Stimulated activated CD4-positive, alpha-beta T cell treated with anti-CD3 and anti-CD28 coated beads, Interleukin-2, amount 100 ng/mL, for 4 hours (primary cell): ENCODE data around the gene ODC1.
"Not testable (repeated sequence)": the region's sequence is repeated elsewhere in the genome, so short reads cannot be mapped to it uniquely, and the experiment has no call there.

Experiments
- DNase-seq: peaks from one replicate; pipeline ENCODE4 v3.0.0-alpha.2; 2020; ENCODE audit warnings: low read depth

The ODC1 gene

DNA sequence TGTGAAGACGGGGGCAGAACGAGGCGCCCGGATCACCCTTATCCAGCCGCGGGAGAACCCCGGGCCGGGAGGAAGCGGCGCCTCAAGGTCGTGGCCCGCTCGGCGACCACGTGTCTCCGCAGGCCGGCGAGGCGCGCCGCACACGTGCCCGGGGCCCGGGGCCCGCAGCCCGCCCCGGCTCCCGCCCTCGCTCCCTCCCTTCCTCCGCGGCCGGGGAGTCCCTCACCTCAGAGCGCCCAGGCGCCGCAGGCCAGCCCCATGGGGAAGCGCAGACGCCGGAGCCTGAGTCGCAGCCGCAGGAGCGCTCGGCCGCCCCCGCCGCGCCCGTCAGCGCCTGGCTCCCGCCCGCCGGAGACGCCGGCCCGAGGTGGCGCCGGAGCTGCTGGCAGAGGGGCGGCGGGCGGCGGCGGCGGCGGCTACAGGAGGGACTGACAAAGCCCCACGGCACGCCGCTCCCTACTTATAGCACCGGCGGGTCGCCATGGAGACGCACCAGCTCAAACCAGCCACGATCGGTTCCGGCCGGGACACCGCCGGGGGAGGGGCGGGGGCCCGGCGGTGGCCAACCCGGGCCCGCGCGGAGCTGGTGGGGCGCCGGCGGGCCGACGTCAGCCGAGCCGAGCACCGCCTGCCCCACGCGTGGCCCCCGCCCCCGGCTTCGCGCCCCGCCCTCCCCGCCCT lies at the start of gene ODC1:
ODC1 (minus strand) TSS at position 433 of the 681 bp plus-strand sequence. CDS start 3,295 bp downstream, outside the sequence.
- peak; percentile 99 for DNase-seq

DNA sequence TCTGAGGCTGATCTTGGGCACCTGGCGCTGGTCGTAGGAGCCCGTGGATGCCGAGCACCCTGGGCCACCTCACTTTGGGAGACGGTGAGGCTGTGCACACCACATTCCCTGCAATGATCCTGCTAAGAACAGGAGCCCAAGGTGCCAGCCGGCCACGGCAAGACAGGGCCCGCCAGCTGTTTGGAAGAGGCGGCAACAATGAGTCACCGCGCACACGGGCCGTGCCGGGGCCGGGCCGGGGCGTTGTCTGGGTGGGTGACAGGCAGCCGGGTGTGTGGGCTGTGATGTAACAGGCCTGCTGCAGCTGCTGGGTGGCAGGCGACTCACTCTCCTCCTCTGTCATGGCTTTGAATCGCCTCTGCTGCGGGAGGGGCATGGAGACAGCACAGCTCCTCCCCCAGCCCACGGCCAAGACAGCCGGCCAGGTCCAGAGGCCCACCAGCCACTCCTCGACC lies 49.7 kb upstream of the ODC1 start:
- DNase-seq: peak; percentile 60

DNA sequence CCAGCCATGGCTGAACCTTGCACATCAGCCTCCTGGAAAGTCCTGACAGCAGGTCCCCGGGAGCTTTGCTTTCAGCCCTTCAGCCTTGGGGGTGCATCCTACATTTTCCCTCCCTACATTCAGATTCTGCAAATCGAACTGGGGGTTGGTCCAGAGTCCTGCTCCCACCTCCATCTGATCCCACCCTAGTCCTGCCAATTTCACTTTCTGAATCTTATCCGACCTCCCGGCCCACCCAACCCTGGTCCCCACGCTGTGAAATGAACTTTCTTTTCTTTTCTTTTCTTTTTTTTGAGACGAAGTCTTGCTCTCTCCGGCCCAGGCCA lies 47.8 kb upstream of the ODC1 start:
- no peak for DNase-seq

DNA sequence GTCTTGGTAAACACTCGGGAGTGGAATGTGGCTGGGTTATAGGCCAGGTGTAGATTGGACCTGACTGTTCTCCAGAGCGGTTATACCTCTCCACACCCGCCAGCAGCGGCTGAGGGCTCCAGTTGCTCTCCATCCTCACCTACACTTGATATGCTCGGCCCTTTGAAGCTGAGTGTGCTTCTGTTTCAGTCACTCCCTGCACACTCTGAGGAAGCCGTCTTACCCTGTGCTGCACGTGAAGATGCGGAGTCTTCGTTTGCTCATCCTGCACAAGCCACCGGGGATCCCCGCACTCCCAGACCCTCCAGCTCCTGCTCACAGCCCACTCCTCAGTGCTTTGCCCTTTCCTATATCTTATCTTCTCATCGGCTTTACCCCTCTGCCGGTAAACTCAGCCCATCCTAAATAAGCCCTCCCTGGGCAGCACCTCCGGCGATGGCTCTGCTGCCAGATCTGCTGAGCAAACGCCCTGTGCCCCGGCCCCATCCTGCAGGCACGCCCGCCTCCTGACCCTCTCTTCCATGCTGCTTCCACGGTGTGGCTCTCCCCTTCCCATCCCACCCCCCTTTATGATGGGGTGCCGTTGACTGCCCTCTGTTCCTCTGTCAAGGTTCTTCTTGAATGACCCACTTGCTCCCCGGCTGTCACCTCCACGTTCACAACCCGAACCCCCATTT lies 47.3 kb upstream of the ODC1 start:
- DNase-seq: no peak

DNA sequence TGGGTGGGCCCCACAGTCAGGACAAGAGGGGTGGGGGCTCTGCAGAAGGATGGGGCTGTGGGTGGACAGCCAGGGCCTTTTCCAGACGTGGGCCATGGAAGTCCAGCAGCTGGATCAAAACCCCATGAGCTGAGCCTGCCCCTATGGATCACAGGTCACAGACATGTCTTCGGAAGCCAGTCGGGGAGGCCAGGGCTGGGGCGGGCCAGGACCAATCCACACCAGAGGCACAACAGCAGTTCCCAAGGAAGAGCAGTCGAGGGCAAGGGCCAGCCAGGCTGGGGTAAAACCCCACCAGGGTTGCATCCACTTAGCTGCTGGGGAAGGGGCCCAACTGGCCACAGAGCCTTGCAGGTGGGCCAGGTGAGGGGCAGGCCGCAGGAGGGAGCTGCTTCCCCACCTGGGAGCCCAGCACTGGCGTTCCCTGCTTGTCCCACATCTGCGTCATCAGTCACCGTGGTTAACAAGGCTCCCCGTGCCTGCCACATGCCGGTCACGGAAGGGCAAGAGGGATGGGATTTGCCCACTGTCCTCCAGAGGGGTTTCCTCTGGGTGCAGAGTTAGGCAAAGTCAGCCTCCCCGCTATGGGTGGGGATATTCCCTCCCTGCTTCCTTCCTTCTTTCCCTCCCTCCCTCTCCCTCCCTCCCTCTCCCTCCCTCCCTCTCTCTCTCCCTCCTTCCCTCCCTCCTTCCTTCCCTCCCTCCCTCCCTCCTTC lies 46.4 kb upstream of the ODC1 start:
- DNase-seq: no peak

DNA sequence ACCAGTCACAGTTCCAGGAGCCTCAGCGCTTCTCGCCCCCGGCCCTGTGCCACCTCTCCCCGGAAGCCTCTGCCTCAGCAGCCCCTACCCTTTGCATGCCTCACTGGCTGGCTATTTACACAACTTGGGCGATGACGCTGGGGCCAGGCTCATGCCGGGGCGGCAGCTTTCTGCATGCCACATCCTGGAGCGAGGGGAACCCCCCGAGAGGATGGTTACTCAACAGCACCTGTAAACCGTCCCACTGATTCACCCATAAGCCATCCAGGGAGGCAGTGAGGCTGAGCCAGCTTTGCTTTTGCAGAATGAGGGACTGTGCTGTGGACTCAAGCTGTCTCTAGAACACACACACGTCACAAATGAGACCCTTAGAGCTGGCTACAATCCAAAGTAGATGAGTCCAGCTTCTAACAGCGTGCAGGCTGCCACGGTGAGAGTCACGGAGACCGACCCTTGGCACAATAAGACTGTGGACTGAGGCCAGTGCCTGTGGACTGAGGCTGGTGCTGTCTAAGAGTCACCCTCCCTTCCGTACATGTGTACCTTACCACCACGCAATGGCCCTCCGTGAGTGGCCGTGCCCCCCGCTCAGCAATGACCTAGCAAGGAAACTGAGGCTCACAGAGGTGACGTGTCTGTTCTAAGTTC lies 45.6 kb upstream of the ODC1 start:
- DNase-seq: peak; percentile 73

DNA sequence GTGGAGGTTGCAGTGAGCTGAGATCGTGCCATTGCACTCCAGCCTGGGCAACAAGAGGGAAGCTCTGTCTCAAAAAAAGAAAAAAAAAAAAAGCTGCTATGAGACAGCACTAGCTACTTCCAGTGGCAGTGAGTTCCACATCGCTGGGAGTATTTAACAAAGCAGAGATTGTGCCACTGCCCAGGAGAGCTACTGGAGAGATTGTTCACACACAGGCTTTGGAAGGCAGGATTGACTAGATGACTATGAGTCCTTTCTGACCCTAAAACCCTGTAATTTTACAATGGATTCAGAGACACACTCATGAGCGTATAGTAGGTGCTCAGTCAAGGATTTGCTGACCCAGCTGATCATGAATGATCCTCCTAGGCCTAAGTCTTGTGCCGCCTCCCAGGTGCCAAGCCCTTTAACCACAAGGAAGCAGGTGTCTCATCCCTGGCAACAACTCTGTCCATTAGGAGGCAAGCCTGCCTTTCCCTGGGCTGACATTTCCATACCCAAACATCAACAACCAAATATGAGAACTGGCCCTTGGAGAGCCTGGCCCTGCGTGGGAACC lies 45.0 kb upstream of the ODC1 start:
- no peak for DNase-seq

DNA sequence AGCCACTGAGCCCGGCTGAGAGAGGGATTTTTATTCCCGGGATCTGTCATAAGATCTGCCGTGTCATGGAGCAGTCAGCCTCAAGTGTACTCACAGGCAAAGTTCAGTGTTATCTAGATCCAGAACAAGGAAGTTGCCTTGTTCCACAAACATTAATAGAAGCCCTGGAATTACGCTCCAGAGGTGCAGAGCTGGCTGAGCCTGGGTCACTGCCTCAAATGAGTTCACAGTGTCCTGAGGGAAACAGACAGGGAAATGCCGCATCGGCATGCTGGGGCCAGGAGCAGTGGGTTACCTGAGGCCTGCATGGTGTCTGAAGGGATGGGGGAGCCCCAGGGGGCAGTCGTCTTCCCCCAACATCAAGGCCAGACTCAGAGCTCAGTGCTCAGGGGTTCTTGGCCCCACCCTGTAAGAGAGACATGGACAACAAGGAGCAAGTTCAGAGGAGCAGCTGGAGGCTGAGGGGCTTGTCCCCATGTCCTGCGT lies 42.7 kb upstream of the ODC1 start:
- no peak for DNase-seq

DNA sequence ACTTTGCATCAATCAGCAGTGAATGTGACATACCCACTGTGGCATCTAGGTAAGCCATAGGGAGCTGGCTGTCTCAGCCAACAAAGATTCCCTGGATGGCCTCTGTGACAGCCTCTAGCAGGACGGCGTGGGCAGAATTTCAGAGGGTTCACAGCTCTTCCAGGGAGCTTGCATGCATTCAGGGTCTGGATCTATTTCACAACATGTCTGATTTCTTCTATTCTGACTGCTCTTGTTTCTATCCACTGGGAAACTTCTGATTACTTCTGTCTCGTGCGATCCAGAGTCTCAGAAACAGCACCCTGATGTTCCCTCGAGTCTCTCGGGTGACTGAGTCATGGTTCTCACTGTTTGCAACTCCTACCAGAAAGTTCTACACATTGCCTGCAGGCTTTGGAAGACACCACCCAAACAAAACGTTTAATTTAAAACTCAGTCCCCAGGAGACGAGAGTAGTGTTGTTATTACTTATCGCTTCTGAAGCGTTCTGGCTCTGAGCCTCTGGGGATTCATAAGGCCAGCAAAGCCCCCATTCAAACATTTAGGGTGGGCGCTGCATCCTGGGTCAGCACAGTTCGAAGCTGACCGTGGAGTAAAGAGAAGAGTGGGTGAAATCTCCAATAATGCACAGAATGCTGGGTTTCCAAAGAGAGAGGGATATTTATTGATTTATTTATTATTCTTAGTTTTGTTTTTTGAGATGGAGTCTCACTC lies 41.9 kb upstream of the ODC1 start:
- no peak for DNase-seq

DNA sequence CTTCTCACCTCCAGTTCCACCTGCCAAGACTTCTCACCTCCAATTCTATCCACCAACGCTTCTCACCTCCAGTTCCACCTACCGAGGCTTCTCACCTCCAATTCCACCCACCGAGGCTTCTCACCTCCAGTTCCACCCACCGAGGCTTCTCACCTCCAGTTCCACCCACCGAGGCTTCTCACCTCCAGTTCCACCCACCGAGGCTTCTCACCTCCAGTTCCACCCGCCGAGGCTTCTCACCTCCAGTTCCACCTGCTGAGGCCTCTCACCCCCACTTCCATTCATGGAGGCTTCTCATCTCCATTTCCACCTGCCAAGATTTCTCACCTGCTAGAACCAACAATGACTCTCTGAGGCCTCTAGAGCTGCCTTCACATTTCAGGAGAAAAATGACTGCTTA lies 40.0 kb upstream of the ODC1 start:
- not testable (repeated sequence) for DNase-seq

DNA sequence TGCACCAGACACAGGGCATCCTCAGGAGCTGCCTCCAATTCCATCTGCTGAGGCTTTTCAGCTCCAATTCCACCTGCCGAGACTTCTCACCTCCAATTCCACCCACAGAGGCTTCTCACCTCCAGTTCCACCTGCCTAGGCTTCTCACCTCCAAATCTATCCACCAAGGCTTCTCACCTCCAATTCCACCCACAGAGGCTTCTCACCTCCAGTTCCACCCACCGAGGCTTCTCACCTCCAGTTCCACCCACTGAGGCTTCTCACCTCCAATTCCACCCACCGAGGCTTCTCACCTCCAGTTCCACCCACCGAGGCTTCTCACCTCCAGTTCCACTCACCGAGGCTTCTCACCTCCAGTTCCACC lies 39.6 kb upstream of the ODC1 start:
- DNase-seq: not testable (repeated sequence)

DNA sequence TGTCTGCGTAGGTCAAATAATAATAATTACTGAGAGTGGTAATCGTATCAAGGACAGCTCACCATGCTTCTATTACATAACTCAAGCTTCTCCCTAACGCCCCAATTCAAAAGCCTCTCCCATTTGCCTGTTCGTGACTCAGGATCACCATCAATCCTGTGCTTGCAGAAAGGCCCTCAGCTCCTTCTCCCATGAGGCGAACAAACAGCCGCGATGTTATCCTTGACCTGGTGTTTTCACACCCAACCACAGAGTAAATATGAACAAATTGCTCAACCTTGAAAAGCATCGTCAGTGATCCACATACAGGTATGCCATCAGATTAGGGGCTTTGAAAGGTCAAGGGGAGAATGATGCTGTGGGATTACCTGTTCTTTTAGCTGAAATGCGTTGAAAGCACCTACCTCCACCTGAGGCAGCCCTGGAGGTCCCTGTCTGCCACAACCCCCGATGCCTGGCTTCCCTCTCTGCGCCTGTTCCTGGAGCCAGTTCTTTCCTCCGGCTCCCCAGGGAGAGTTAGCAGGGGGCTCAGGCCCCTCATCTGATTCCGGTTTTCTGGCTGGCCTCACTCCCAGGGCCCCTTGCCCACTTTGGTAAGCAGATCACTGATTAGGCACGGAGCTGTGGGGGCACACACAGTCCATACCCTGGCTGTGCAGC lies 39.1 kb upstream of the ODC1 start:
- no peak for DNase-seq

DNA sequence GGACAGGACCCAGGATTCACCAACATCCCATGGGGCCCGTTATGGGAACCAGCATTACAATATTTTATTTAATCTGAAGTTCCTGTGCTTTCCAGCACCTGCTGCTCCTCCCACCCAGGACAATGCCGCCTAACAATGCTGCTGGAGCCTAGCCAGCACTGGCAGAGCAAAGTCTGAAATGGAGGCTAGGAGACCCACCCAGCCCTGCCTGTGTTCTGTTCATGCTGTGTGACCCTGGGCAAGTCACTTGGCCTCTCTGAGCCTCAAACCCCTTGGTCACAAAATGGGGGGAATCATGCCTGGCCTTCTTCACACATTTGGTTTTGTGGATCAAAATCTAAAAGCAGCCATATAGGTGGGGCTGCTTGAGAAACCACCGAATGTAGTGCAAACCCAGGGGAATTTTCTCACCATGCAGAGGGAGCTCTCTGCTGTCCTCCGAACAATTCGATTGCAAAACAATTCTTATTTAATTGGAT lies 38.5 kb upstream of the ODC1 start:
- DNase-seq: no peak

DNA sequence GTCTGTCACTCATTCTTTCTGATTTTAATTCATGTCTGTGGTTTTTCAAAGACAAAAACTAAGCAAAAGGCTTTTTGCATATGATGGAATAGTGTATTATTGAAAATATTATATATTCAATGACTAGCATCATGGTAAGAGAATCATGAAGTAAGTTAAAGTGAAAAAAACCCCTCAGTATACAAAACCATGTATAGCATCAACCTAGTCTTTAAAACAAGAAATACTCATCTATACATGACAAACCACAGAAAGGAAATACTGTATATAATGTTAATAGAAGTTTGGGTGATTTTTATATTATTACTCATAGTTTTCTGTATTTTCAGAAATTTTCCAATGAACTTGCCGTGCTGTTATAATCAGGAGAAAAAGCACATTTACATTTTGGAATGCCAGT lies 38.0 kb upstream of the ODC1 start:
- DNase-seq: no peak

DNA sequence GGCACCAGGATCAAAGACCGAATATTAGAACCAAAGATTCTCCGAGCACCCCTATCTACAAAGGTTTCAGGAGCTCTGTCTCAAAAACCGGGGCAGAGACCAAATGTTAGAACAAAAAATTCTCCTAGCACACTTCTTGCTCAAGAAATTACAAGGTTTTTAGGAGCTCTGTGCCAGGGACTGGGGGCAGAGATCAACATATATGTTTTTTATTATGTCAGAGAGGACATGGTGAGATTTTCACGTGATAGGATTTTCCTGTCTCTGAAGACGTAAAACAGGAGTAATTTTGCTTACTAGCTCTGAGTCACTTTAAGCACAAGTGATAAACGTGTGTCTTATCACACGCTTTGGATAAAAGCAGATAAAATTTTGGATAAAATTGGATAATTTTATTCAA lies 34.8 kb upstream of the ODC1 start:
- no peak for DNase-seq

DNA sequence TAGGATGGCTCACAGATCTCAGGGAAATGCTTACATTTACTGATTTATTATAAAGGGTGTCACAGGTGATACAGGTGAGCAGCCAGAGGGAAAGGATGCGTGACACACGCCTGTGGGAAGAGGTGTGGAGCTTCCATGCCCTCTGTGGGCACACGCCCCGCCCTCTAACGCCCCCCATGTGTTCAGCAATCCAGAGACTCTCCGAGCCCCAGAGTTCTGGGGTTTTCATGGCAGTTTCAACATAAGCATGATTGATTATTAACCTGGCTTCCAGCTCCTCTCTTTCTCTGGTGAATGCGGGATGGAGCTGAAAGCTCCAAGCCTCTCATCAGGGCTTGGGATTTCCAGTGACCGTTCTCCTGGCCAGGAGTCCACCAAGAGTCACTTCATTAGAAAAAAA lies 34.3 kb upstream of the ODC1 start:
- no peak for DNase-seq

DNA sequence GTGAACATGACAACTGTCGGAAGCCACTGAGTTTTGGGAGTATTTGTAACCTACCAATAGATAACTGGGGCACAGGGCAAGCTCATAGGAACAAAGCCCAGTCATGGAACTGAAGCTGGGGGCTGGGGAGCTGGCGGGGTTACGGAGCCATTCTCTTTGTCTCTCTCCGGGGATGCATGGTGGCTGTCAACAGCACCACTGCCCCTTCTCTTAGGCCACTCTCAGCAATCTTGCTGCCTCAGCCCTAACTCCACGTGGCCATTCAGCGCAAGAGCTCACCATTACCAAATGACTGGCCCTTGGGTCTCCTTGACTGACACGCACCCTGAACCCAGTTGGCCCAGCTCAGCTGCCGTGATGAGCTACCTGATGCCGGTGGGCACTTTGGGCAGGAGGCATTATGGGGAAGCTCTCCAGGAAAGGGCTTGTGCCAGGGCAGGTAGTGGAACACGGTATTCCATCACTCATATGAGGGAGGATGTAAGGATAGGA lies 33.6 kb upstream of the ODC1 start:
- no peak for DNase-seq

DNA sequence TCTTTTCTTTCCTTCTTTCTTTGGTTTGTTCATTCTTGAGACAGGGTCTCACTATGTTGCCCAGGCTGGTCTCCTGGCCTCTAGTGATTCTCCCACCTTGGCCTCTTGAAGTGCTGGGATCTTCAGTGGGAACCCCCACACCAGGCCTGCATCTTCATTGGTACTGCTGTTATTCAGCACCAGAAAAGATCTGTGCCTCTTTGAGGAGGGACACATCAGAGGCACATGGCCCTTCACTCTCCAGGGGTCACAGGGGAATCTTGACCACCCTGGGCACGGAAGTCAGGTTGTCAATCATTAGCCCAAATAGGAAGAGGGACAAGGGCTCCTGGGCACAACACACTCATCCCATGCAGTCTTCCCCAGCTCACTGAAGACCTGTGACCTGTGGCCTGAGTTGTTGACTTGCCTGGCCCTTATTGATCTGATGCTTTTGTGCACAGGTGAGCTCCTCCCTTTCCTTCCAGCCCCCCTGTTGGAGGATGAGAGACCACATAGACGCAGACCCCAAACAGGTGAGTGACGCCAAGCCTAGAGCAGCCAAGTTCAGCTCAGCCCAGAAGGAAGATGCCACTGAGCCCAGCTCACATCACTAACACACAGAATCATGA lies 33.0 kb upstream of the ODC1 start:
- no peak for DNase-seq

DNA sequence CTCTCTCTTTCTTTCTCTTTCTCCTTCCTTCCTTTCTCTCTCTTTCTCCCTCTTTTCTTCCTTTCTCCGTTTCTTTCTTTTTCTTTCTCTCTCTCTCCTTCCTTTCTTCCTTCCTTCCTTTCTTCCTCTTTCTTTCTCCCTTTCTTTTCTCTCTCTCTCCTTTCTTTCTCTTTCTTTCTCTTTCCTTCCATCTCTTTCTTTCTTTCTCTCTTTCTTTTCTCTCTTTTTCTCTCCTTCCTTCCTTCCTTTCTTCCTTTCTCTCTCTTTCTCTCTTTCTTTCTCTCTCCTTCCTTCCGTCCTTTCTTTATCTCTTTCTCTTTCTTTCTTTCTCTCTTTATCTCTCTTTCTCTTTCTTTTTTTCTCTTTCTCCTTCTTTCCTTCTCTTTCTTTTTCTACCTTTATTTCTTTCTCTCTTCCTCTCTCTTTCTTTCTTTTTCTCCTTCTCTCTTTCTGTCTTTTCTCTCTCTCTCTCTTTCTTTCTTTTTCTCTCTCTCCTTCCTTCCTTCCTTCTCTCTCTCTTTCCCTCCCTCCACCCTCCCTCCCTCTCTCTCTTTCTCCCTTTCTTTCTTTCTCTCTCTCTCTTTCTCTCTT lies 32.3 kb upstream of the ODC1 start:
- DNase-seq: no peak

DNA sequence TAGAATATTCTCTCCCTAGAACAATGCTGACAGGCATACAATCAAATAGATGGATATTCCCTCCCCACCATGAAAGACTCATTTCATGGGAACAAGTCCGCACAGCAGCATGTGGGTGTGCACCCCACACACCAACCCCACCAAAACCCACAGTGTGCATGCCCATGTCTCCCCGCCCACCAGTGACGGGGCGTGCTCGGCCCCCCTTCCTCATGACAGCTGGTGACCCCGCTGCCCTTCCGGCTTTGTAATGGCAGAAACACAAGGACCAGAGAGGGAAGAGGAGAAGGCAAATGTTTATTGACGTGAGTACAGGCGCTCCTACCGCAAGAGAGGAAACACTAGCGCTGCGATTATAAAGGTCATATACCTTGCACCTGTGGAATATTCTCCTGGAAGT lies 30.8 kb upstream of the ODC1 start:
- no peak for DNase-seq
